Right kidney (tissue), 1 donor: ENCODE data around the gene LIPC.

ENCODE experiments used
- DNase-seq: peaks from one replicate; pipeline ENCODE4 v3.0.0-alpha.2; 2016

LIPC gene

GRCh38 chr15:58517682-58518525 is 86.1 kb downstream of the LIPC start:
- DNase-seq = no peak

GRCh38 chr15:58518626-58519025 is 86.8 kb downstream of the LIPC start:
- DNase-seq = no peak

- no peak for DNase-seq
These were observed 87.7 kb downstream of the LIPC start for GRCh38 chr15:58519516-58519915.

- DNase-seq = no peak
These were observed 88.7 kb downstream of the LIPC start for GRCh38 chr15:58520464-58520863.

GRCh38 chr15:58520936-58521292 is 89.1 kb downstream of the LIPC start:
- DNase-seq = peak; percentile 45

- peak; percentile 68 for DNase-seq
These were observed 89.7 kb downstream of the LIPC start for GRCh38 chr15:58521293-58521991.

- peak; percentile 45 for DNase-seq
These were observed 90.6 kb downstream of the LIPC start for GRCh38 chr15:58522391-58522790.

- no peak for DNase-seq
These were observed 91.1 kb downstream of the LIPC start for GRCh38 chr15:58522865-58523264.

GRCh38 chr15:58523634-58524033 is 91.8 kb downstream of the LIPC start:
- DNase-seq = no peak

GRCh38 chr15:58524247-58524646 is 92.5 kb downstream of the LIPC start:
- DNase-seq = no peak

- no peak for DNase-seq
These were observed 94.2 kb downstream of the LIPC start for GRCh38 chr15:58525991-58526421.

GRCh38 chr15:58526647-58527192 is 94.9 kb downstream of the LIPC start:
- DNase-seq = no peak

GRCh38 chr15:58527573-58528187 is 95.9 kb downstream of the LIPC start:
- no peak for DNase-seq

- DNase-seq = peak; percentile 64
These were observed 96.5 kb downstream of the LIPC start for GRCh38 chr15:58528188-58528870.

- no peak for DNase-seq
These were observed 97.2 kb downstream of the LIPC start for GRCh38 chr15:58529041-58529440.

- no peak for DNase-seq
These were observed 98.3 kb downstream of the LIPC start for GRCh38 chr15:58530056-58530590.

- no peak for DNase-seq
These were observed 100.3 kb downstream of the LIPC start for GRCh38 chr15:58532126-58532525.

- no peak for DNase-seq
These were observed 102.8 kb downstream of the LIPC start for GRCh38 chr15:58534556-58534955.

- no peak for DNase-seq
These were observed 103.5 kb downstream of the LIPC start for GRCh38 chr15:58535337-58535736.

GRCh38 chr15:58535894-58536293 is 104.1 kb downstream of the LIPC start:
- no peak for DNase-seq

- no peak for DNase-seq
These were observed 104.6 kb downstream of the LIPC start for GRCh38 chr15:58536414-58536813.

- DNase-seq = no peak
These were observed 105.2 kb downstream of the LIPC start for GRCh38 chr15:58537033-58537432.
